ENCODE measurements around the gene ATXN10. TPM values are rescaled to one million over a fixed set of nuclear protein-coding genes. Genes with fewer than 3 reads are reported as not detected.

ATXN10 gene
- total and polyA plus RNA-seq, 12 donors: 11.8 to 169 (median 142) TPM

DNA sequence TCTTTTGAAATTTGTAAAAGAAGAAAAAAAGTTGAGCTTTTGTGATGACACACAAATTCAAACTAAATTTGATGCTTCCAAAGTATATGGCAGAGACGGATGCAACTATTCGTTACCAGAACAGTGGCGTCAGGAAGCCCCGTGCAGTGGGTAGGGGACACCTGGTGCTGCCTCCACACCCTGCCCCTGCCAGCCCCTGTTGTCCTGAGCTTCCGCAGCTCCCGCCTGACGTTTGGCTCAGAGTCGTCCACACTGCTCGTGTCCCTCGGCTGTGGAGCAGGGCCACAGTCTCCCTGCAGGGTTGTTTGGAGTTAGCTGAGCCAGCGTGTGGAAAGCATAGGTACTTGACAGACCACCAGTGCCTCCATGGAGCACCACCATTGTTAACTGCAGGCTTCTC lies 86.3 kb downstream of the ATXN10 start:
- ATAC-seq: peak in 2 of 8 donors; percentile 33 to 67
- 82 to 86% methylated on average over 11 of the region's 11 CpGs for WGBS, 2 donors
- no peak for DNase-seq
- Histone ChIP-seq H3K4me1 (peaks cover 0 to 18% (median 7%) of the 10 kb centered on the region in 9 donors), H3K36me3 (peaks cover 0 to 22% (median 0%) of the 10 kb centered on the region in 9 donors), H3K4me3 (no peak overlapping the region), H3K27ac (no peak overlapping the region), H3K27me3 (no peaks in the 10 kb centered on the region), H3K9me3 (no peaks in the 10 kb centered on the region)
- TF ChIP-seq CTCF (IDR thresholded peaks at IDR 0.05): no peak
- intact Hi-C loops (cut with DNase I): no loop called here

GRCh38 chr22:45758603-45759002 lies 87.0 kb downstream of the ATXN10 start:
- no peaks in the 10 kb centered on the region for H3K27me3 ChIP-seq
- no peak for DNase-seq
- peaks cover 0 to 18% (median 7%) of the 10 kb centered on the region in 9 donors for H3K4me1 ChIP-seq
- ATAC-seq: no peak
- WGBS, 2 donors: 82 to 83% methylated on average over 7 of the region's 7 CpGs
- no peak overlapping the region for H3K27ac ChIP-seq
- peaks cover 0 to 26% (median 0%) of the 10 kb centered on the region in 9 donors for H3K36me3 ChIP-seq
- intact Hi-C loops (cut with DNase I): no loop called here
- no peak for TF ChIP-seq CTCF (IDR thresholded peaks at IDR 0.05)
- H3K9me3 ChIP-seq: no peaks in the 10 kb centered on the region
- H3K4me3 ChIP-seq: no peak overlapping the region

- Histone ChIP-seq H3K9me3 (no peaks in the 10 kb centered on the region), H3K27ac (no peak overlapping the region), H3K36me3 (peaks cover 0 to 25% (median 0%) of the 10 kb centered on the region in 9 donors), H3K4me3 (no peak overlapping the region), H3K4me1 (peaks cover 0 to 18% (median 7%) of the 10 kb centered on the region in 9 donors), H3K27me3 (no peaks in the 10 kb centered on the region)
- 97% methylated on average over 2 of the region's 2 CpGs for WGBS, 2 donors
- DNase-seq (no peak), ATAC-seq (no peak)
- TF ChIP-seq CTCF (IDR thresholded peaks at IDR 0.05): no peak
- intact Hi-C loops (cut with DNase I): no loop called here
Observed at GRCh38 chr22:45760682-45761081, 89.0 kb downstream of the ATXN10 start.

GRCh38 chr22:45762545-45763235 lies 91.1 kb downstream of the ATXN10 start:
- WGBS, 2 donors: 86 to 87% methylated on average over 7 of the region's 7 CpGs
- H3K27ac ChIP-seq: no peak overlapping the region
- ATAC-seq (peak in 2 of 8 donors; percentile 4 to 55), DNase-seq (no peak)
- no peaks in the 10 kb centered on the region for H3K9me3 ChIP-seq
- no peak for TF ChIP-seq CTCF (IDR thresholded peaks at IDR 0.05)
- intact Hi-C loops (cut with DNase I): no loop called here
- no peaks in the 10 kb centered on the region for H3K27me3 ChIP-seq
- H3K4me3 ChIP-seq: no peak overlapping the region
- peaks cover 0 to 25% (median 0%) of the 10 kb centered on the region in 9 donors for H3K36me3 ChIP-seq
- H3K4me1 ChIP-seq: peaks cover 0 to 12% (median 0%) of the 10 kb centered on the region in 9 donors
